Measurements from ENCODE around the gene GTF2H3. TPM values are rescaled to one million over a fixed set of nuclear protein-coding genes. Genes with fewer than 3 reads are reported as not detected.
A peak's percentile ranks its signal among the peaks of the same experiment; 100 is the strongest.

GTF2H3 gene
- total RNA-seq (10 to 100 TPM; 11.0 to 21.9 (median 14.3) TPM), polyA plus RNA-seq (1 to 10 TPM; 3.5 to 8.7 TPM)
- long read RNA-seq, donor 1, partial matches to known transcripts = 0 of 1 reads
- long read RNA-seq, donor 1, other reads (novel, unspliced or antisense) = 1 of 1 reads
- long read RNA-seq, donor 2, transcript GTF2H3-212 (13 exons, 3,329 nt) = major isoform, 6 of 7 reads
- long read RNA-seq, donor 2, partial matches to known transcripts = 0 of 7 reads
- long read RNA-seq, donor 2, other reads (novel, unspliced or antisense) = 1 of 7 reads
- long read RNA-seq, donor 3, partial matches to known transcripts = 0 of 3 reads
- long read RNA-seq, donor 3, other reads (novel, unspliced or antisense) = 0 of 3 reads

- H3K4me3 ChIP-seq = peak within 1 kb of the TSS; percentile 64 to 98 (median 80)
- no peaks in the 10 kb centered on the region for H3K9me3 ChIP-seq
- H3K27ac ChIP-seq = peak within 1 kb of the TSS; percentile 11 to 87 (median 81)
- TF ChIP-seq, protein P1, sequence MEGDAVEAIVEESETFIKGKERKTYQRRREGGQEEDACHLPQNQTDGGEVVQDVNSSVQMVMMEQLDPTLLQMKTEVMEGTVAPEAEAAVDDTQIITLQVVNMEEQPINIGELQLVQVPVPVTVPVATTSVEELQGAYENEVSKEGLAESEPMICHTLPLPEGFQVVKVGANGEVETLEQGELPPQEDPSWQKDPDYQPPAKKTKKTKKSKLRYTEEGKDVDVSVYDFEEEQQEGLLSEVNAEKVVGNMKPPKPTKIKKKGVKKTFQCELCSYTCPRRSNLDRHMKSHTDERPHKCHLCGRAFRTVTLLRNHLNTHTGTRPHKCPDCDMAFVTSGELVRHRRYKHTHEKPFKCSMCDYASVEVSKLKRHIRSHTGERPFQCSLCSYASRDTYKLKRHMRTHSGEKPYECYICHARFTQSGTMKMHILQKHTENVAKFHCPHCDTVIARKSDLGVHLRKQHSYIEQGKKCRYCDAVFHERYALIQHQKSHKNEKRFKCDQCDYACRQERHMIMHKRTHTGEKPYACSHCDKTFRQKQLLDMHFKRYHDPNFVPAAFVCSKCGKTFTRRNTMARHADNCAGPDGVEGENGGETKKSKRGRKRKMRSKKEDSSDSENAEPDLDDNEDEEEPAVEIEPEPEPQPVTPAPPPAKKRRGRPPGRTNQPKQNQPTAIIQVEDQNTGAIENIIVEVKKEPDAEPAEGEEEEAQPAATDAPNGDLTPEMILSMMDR (IDR thresholded peaks at IDR 0.05) = no peak
- TF ChIP-seq POLR2A (IDR thresholded peaks at IDR 0.05) = peak in 1 of 2 donors; percentile 76
- peaks cover 0 to 23% (median 12%) of the 10 kb centered on the region in 12 donors for H3K4me1 ChIP-seq
- DNase-seq = peak; percentile 95 to 97 (median 97)
- WGBS, 4 donors = 0% methylated on average over 22 to 52 of the region's 52 CpGs
- intact Hi-C loops (cut with DNase I) = no loop called here
- peaks cover 0 to 38% (median 34%) of the 10 kb centered on the region in 9 donors for H3K36me3 ChIP-seq
- peak; percentile 98 to 100 (median 99) for ATAC-seq
- H3K27me3 ChIP-seq = no peaks in the 10 kb centered on the region
Observed at GRCh38 chr12:123633379-123634141, at the start of gene GTF2H3, which contains the start of gene EIF2B1. Gene GTF2H3 (plus strand): TSS chr12:123633829. CDS start chr12:123633860, 31 bp downstream. Gene EIF2B1 (minus strand): TSS chr12:123633686. CDS start chr12:123633557, 129 bp downstream.

DNA sequence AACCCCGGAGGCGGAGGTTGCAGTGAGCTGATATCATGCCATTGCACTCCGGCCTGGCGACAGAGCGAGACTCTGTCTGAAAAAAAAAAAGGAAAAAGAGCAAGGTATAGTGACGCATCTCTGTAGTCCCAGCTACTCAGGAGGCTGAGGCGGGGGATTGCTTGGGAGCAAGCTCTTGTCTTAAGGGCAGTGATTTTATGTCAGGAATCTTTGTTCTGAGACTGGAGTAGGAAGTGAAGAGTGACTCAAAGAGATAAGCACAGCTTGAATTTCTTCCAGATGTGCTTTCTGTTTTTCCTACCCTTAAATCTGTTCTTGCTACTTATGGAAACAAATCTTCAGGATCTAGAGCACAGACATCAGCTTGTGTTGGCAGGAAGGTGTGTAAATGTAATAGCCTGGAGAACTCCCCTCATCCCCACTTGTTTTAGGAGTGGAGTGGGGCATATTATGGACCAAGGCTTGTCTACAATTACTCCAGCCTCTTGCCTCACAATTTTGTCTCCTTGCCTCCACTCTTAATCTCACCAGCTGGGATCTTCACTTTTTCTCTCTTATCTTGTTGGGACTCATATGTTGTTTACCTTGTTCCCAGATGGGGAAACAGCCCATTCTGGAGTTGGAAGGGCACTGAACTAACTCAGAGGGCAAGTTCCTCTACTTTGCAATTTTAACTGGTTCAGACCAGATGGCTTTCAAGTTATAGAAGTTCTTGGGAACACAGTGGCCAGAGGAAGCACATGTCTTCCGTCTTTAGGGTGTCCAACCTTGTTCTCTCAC is 41.7 kb upstream of the GTF2H3 start:
- TF ChIP-seq, protein P1 (IDR thresholded peaks at IDR 0.05) = no peak
- TF ChIP-seq POLR2A (IDR thresholded peaks at IDR 0.05) = no peak
- Histone ChIP-seq H3K27ac (no peak overlapping the region), H3K36me3 (peaks cover 0 to 100% (median 99%) of the 10 kb centered on the region in 9 donors), H3K27me3 (no peaks in the 10 kb centered on the region), H3K4me1 (peaks cover 0 to 48% (median 28%) of the 10 kb centered on the region in 12 donors), H3K4me3 (no peak overlapping the region), H3K9me3 (no peaks in the 10 kb centered on the region)
- ATAC-seq (peak in 1 of 4 donors; percentile 22), DNase-seq (no peak)
- WGBS, 4 donors = 70 to 75% (median 72%) methylated on average over 8 of the region's 8 CpGs
- intact Hi-C loops (cut with DNase I) = no loop called here

GRCh38 chr12:123595729-123596128 is 37.9 kb upstream of the GTF2H3 start:
- TF ChIP-seq, protein P1 (IDR thresholded peaks at IDR 0.05) = no peak
- Histone ChIP-seq H3K4me3 (no peak overlapping the region), H3K4me1 (peaks cover 0 to 21% (median 6%) of the 10 kb centered on the region in 12 donors), H3K27me3 (no peaks in the 10 kb centered on the region), H3K27ac (no peak overlapping the region), H3K9me3 (no peaks in the 10 kb centered on the region), H3K36me3 (peaks cover 0 to 85% (median 83%) of the 10 kb centered on the region in 9 donors)
- peak in 1 of 4 donors; percentile 31 for ATAC-seq
- intact Hi-C loops (cut with DNase I) = no loop called here
- DNase-seq = no peak
